SK-N-SH (cell line): Measurements from ENCODE around the gene DNAJC5.

Experiments
- CHD2 ChIP-seq: fragments of 150-350 bp; IDR thresholded peaks from 2 replicates; pipeline ENCODE4 v1.6.1; 2018; ENCODE audit warnings: low read length; ENCODE audit not compliant: partially characterized antibody
- CTCF ChIP-seq: fragments of 200-600 bp; sonication (generic); IDR thresholded peaks from 2 replicates; pipeline ENCODE4 v1.6.1; 2017; ENCODE audit warnings: antibody characterized with exemption, mild to moderate bottlenecking, moderate library complexity
- EP300 ChIP-seq, 2 experiments: IDR thresholded peaks; 2 replicates each; pipeline versions ENCODE4 v1.4.0 to v1.6.1; 2012; ENCODE audit warnings: borderline replicate concordance in 1 of 2, low read depth in 1 of 2, low read length in 1 of 2
- EZH2phosphoT487 ChIP-seq: fragments of 200-600 bp; sonication (generic); IDR thresholded peaks from 2 replicates; pipeline ENCODE4 v1.6.1; 2017; ENCODE audit warnings: low read depth, mixed run types, mild to moderate bottlenecking, antibody characterized with exemption, moderate library complexity, borderline replicate concordance
- FOSL2 ChIP-seq: IDR thresholded peaks from 2 replicates; pipeline ENCODE4 v1.4.0; 2012; ENCODE audit warnings: low read depth, mild to moderate bottlenecking, moderate library complexity, borderline replicate concordance
- FOXJ3 ChIP-seq: sonication (generic); formaldehyde crosslinking; IDR thresholded peaks from 2 replicates; pipeline ENCODE4 v1.5.1; 2020; ENCODE audit warnings: mild to moderate bottlenecking, missing genetic modification reagents
- NFIC ChIP-seq: IDR thresholded peaks from 2 replicates; pipeline ENCODE4 v1.4.0; 2012; ENCODE audit warnings: borderline replicate concordance
- POLR2AphosphoS5 ChIP-seq: IDR thresholded peaks from 2 replicates; pipeline ENCODE4 v1.6.1; 2012; ENCODE audit warnings: low read depth, low read length
- RAD21 ChIP-seq: IDR thresholded peaks from 2 replicates; pipeline ENCODE4 v1.6.1; 2012; ENCODE audit warnings: mild to moderate bottlenecking, low read length
- RFX5 ChIP-seq: IDR thresholded peaks from 2 replicates; pipeline ENCODE4 v1.6.1; 2012; ENCODE audit warnings: mild to moderate bottlenecking, improper control_type of control experiment, low read length
- SIN3A ChIP-seq: IDR thresholded peaks from 2 replicates; pipeline ENCODE4 v1.6.1; 2012; ENCODE audit warnings: low read depth, mild to moderate bottlenecking, low read length, moderate library complexity, borderline replicate concordance
- TEAD4 ChIP-seq: IDR thresholded peaks from 2 replicates; pipeline ENCODE4 v1.4.0; 2012; ENCODE audit warnings: mild to moderate bottlenecking, borderline replicate concordance; ENCODE audit not compliant: insufficient read depth

- TF ChIP-seq CTCF (no peak), RFX5 (no peak), POLR2AphosphoS5 (no peak), TEAD4 (no peak), EZH2phosphoT487 (no peak), SIN3A (no peak), NFIC (no peak), RAD21 (no peak), CHD2 (no peak), FOSL2 (no peak), FOXJ3 (CRISPR knock-in tag) (no peak), EP300 (IDR thresholded peaks at IDR 0.05; ENCODE audit: borderline replicate concordance in 1 of 2, low read depth in 1 of 2, low read length in 1 of 2) (no peak)
Measured at GRCh38 chr20:63915471-63915870, 20.5 kb downstream of the DNAJC5 start.
